Tibial nerve (tissue), 3 donors: ENCODE data around the gene ECM1.
A peak's percentile ranks its signal among the peaks of the same experiment; 100 is the strongest.

Experiments
- CTCF ChIP-seq, 5 experiments: fragments of 200-600 bp in 3 of 5; fragments of 450-650 bp in 2 of 5; sonication (generic) in 3 of 5; IDR thresholded peaks; one replicate each; pipeline ENCODE4 v1.5.1; 2016 to 2019; ENCODE audit warnings: antibody characterized with exemption in 5 of 5, mild to moderate bottlenecking in 3 of 5, moderate library complexity in 2 of 5
- POLR2A ChIP-seq, 2 donors: fragments of 450-650 bp; IDR thresholded peaks; one replicate each; pipeline ENCODE4 v1.6.1; 2017; ENCODE audit warnings: antibody characterized with exemption in 2 of 2, mild to moderate bottlenecking in 2 of 2, moderate library complexity in 2 of 2

GRCh38 chr1:150464422-150464826 is 43.5 kb upstream of the ECM1 start:
- TF ChIP-seq CTCF (IDR thresholded peaks at IDR 0.05) = peak; percentile 68 to 83 (median 79)
- TF ChIP-seq POLR2A (IDR thresholded peaks at IDR 0.05) = no peak
